NB4 (cell line): ENCODE data around the gene METTL22.

Experiments used
- POLR2A ChIP-seq: IDR thresholded peaks from 2 replicates; pipeline ENCODE4 v1.6.1; 2011; ENCODE audit warnings: mild to moderate bottlenecking; ENCODE audit not compliant: insufficient read length; ENCODE audit errors: extremely low read depth
- TF ChIP-seq, protein P1 (sequence below): IDR thresholded peaks from one replicate; pipeline ENCODE4 v1.5.1; 2012; ENCODE audit warnings: low read depth, low read length

DNA sequence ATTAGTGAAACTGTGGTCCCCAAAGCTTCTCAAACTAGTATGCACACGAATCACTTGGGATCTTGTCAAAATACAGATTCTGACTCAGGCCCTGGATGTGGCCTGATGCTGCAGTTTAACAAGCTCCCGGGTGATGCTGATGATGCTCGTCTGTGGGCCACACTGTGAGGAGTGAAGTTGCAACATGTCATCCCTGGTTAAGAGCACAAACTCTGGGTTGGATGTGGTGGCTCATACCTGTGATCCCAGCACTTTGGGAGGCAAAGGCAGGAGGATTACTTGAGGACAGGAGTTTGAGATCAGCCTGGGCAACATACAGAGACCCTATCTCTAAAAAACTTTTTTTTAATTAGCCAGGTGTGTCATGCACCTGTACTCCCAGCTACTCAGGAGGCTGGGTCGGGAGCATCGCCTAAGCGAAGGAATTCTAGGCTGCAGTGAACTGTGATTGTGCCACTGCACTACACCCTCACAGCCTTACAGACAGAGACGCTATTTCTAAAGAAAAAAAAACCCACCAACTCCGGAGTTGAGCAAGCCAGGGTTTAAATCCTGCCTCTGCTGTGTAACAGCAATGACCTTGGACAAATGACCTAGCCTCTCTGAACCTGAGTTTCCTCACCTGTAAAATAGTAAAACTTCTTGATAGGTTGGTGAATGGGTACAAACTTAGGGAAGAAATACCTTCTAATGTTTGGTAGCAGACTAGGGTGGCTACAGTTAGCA, 28.5 kb downstream of the METTL22 start:
- TF ChIP-seq, protein P1, sequence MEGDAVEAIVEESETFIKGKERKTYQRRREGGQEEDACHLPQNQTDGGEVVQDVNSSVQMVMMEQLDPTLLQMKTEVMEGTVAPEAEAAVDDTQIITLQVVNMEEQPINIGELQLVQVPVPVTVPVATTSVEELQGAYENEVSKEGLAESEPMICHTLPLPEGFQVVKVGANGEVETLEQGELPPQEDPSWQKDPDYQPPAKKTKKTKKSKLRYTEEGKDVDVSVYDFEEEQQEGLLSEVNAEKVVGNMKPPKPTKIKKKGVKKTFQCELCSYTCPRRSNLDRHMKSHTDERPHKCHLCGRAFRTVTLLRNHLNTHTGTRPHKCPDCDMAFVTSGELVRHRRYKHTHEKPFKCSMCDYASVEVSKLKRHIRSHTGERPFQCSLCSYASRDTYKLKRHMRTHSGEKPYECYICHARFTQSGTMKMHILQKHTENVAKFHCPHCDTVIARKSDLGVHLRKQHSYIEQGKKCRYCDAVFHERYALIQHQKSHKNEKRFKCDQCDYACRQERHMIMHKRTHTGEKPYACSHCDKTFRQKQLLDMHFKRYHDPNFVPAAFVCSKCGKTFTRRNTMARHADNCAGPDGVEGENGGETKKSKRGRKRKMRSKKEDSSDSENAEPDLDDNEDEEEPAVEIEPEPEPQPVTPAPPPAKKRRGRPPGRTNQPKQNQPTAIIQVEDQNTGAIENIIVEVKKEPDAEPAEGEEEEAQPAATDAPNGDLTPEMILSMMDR: no peak
- no peak for TF ChIP-seq POLR2A
